HG03460 (cell line): ENCODE measurements around the gene SPC24.
A peak's percentile ranks its signal among the peaks of the same experiment; 100 is the strongest.

Experiments used
- ATAC-seq: cut with Tn5 transposase; IDR thresholded peaks from one replicate; pipeline ENCODE4 v1.9.1; 2021; ENCODE audit not compliant: unreplicated experiment

SPC24 gene, protein sequence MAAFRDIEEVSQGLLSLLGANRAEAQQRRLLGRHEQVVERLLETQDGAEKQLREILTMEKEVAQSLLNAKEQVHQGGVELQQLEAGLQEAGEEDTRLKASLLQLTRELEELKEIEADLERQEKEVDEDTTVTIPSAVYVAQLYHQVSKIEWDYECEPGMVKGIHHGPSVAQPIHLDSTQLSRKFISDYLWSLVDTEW

DNA sequence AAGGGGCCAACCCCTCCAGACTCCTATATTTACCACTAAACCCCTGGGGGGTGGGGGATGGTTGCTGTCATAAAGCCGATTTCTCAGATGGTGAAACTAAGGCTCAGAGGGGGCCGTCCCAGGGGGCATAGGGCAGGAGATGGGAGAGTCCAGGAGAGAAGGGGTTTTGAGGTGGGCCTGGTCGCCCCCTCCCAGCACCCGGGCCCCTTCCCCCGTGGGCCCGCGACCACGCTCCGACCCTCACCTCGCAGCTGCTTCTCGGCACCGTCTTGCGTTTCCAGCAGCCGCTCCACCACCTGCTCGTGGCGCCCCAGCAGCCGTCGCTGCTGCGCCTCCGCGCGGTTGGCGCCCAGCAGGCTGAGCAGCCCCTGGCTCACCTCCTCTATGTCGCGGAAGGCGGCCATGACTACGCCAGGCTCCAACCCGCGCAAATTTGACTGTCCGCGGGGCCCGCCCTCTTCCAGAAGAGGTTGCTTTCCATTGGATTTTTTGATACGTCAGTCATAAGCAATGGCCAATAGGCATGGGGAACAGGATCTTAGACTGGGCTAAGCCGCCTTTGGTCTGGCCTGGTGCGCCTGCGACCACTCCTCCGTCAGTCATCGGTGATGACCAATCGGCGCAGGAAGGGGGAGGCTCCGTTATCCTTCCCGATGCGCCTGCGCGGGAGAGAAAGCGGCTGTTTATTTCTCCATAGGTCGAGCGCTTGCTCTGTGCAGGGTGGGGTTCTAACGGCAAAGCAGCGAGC lies at the start of gene SPC24:
Gene SPC24 (minus strand): TSS at position 410 of the 748 bp plus-strand sequence. CDS start 6 bp downstream, at position 404.
- peak; percentile 96 for ATAC-seq

DNA sequence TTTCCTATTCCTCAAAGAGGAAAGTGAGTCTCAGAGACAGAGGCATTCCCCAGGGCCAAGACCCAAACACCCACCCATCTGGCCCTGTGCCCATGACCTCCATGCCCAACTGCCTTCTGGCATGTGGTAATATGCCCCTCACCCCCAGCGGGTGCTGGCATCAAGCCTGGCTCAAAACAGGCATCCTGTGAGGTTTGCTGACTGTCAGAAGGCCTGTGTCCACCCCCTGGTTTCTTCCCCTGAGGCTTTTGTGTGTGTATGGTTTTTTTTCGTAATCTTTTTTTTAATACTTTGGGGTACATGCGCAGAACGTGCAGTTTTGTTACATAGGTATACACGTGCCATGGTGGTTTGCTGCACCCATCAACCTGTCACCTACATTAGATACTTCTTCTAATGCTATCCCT lies 49.4 kb upstream of the SPC24 start:
- ATAC-seq: no peak

DNA sequence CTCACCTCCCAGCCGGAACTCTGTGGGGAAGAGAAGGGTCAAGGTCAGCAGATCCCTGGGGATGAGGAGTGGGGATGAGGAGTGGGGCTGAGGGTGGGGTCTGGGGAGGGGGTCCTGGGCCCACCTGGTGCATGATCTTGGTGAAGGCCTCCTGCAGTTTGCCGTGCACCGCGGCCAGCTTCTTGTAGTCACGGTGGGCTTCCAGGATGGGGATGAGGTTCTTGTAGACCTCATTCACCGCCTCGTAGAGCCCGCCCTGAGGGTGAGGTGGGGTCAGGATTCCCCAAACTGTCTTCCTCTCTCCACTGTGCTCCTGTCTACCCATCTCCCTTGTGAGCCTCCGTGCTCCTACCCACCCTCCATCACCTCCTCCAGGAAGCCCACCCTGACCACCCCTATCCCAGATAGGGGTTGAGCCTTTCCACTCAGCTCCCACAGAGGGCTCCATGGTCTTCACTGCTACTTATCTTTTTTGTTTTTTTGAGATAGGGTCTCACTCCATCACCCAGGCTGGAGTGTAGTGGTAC lies 48.6 kb upstream of the SPC24 start:
- no peak for ATAC-seq

DNA sequence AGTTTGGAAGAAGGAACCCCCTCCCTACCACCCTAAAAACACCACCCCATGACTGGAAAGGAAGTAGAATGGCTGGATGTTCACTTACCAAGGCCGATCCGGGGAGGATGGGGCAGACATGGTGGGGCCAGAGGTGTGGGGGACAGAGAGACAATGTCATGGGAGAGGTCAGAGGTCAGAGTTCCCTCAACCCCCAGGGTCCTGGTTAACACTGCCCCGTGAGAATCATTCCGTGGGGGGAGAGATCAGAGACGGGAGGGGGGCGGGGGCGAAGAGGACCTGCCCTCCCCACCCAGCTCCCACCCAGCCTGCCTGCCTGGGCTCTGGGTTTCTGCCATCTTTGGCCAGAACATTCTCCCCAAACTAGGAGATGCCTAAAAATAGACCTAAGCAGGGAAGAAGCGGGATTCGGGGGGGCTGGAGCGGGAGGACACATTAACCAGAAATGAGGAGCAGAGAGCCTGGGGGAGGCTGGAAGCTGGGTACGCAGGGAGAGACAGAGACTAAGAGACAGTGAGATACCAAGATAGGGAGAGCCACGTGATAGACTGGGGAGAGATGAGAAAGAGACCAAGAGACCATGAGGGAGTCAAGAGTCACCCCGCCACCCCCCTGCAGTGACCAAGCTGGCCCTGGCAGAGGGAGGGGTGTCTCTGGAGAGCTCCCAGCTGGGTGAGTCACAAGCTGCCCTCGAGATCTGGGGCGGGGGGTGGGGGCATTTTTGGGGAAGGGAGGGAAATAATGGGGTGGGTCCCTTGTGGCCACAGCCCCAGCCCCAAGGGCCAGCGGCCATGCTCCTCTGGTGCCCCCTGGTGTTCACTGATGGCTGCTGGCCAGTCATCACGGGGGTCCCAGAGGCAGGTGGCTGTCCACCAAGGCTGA lies 47.9 kb upstream of the SPC24 start:
- no peak for ATAC-seq

DNA sequence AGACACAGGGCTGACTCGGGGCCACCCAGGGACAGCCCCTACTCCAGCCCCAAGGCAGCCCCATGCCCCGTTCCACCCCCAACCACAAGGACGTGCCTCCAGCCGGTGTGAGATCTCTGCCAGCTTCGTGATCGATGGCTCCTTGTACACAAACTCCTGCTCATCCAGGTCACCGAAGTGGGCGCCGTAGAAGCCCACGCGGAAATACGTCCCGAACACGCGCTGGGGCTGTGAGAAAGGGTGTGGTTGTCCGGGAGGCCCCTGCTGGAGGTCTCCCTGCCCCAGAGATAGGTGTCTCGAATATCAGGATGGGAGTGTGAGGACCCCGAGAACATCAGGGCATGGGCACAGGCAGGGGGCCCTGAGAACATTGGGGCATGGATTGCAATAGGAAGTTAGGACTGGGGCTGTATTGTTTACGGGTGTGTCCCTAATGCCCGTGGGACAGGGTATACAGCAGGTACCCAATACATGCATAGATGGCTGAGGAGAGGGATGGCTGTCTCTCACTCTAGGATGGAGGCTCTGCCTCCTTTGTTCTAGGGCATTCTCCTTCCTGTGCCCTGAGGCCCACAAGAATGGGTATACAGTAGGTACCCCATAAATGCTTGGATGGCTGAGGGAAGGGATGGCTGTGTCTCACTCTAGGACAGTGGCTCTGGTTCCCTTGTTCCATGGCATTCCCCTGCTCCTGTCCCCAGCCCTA lies 47.1 kb upstream of the SPC24 start:
- ATAC-seq: no peak

DNA sequence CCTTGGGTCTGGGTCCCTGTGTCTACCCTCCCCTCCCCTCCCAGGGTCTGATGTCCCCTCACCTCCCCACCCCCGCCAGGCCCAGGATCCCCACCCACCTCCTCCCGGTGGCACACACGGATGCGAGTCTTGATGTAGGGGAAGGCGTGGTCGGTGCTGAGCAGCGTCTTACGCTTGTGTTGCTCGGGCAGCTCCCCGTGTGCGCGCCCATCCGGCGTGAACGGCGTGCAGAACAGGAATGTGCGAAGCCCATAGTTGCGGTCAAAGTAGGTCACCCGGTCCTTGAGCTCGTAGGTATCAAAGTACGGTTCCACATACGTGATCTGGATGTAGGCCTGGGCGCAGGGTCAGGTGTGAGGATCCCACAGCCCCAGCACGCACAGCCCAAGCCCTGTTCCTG lies 46.2 kb upstream of the SPC24 start:
- no peak for ATAC-seq

DNA sequence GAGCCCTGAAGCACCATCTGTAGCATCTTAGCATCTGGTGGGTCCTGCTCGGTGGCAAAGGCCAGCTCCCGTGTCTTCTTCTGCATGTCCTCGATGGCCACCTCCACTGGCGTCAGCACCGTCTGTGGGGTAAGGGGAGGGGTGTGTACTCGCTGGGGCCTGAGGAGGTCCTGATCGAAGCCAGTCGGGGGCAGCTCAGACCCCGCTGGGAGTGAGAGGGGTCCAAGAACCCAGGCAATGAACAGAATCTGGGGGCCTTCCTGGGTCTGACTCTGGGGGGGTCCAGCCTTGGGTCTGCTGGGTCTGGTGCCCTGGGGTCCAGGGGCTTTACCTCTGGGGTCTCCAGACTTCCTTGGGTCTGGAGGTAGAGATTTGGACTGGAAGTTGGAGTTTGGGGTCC lies 45.3 kb upstream of the SPC24 start:
- no peak for ATAC-seq

DNA sequence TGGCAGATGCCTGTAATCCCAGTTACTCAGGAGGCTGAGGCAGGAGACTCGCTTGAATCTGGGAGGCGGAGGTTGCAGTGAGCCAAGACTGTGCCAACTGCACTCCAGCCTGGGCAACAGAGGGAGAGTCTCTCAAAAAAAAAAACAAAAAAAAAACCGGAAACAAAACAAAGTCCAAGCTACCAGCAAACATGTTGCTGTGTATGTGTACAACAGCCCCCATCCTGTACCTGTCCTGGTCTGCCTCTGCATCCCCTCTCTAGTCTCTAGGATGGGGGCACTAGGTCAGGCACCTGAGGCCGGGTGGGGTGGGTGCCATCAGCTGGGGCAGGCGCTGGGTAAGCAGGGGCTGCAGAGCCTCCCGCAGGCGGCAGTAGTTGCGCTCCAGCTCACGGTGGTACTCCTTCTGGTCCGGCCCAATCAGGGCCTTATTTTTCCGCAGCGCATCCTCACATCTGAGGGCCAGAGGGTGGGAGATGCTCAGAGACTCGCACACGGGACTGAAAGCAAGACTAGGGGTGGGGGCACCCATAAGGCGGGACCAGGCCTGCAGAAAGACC lies 44.5 kb upstream of the SPC24 start:
- no peak for ATAC-seq

DNA sequence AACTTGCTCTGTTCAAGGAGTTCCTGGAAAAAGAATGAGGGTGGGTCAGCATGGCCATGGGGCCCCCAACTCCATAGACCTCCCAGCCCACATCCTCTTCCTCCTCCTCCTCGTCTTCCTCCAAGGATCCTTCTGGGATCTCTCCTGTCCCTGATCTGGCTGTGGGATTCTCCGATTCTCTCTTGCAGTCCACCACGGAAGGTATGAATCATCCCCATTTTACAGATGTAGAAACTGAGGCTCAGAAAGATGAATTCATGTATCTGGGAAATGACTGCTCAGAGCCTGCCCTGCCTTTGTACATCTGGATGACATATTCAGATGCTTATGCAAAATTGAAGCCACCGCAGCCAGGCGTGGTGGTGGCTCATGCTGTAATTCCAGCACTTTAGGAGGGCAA lies 43.9 kb upstream of the SPC24 start:
- ATAC-seq: no peak

DNA sequence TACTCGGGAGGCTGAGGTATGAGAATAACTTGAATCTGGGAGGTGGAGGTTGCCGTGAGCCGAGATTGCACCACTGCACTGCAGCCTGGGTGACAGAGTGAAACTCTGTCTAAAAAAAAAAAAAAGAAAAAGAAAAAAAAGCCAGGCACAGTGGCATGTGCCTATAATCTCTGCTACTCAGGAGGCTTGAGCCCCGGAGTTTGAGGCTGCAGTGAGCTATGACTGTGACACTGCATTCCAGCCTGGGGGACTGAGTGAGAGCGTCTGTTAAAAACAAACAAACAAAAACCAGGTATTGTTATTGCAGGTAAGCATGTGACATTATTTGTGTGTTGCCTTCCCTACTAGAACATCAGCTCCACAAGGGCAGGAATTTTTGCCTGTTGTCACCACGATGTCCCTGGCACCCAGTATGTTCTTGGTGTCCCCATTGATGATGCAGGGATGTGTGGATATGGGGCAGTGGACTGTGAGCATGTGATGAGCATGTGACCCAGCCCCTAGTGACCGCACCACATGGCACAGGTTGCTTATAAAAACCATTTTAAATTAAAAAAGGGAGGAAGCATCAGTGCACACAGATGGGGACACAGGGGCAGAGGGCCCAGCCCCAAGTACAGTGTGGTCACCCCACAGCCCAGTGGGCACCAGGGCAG lies 43.3 kb upstream of the SPC24 start:
- no peak for ATAC-seq

DNA sequence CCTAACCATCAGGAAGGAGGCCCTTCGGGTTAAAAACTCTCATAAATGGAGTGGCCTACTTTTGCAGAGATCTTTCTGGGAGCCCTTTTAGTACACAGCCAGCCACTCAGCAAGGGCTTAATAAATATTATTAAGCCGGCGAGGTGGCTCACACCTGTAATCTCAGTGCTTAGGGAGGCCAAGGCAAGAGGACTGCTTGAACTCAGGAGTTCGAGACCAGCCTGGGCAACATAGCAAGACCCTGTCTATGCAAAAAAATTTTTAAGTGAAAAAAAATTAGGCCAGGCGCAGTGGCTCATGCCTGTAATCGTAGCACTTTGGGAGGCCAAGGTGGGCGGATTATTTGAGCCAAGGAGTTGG lies 42.6 kb upstream of the SPC24 start:
- ATAC-seq: no peak

DNA sequence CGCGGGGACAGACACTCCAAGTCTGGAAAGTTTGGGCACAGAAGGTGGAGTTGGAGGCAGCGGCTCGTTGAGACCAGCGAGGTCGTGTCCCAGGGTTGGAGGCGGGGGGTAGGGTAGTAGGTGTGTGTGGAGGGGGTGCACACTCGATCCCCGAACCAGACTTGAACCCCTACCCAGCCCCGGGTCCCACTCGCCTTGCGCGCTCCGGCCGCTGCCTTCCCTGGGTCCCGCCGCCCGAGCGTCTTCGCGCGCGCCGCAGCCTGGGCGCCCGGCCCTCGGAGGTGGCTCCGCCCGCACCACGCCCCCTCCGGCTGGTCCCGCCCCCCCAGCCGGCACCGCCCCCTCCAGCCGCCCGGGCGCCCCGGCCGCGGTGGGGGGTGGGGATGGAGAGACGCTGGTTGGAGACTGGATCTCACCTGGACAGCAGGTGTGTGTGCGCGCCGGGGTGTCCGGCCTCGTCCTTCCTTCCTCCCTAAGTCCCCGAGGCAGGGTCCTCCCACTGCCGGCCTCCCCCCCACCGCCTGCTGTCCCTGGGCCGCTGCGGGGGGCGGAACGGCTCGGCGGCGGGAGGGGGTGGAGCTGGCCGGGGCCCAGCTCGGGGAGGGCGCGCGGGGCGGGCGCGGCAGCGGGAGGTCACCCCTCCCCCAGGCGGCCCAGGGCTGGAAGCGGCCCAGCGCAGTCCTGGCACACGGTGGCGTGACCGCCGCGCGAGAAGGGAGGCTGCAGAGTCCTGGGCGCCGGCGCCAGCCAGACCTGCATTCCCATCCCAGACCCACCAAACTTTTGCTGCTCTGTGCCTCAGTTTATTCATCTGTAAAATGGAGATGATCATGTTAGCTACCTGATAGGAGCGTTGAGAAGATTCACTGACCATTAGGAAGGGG lies 42.0 kb upstream of the SPC24 start, which contains the start of gene KANK2:
Gene KANK2 (minus strand): TSS at position 255 of the 884 bp plus-strand sequence. CDS start 3,034 bp downstream, outside the sequence.
- peak; percentile 66 for ATAC-seq

DNA sequence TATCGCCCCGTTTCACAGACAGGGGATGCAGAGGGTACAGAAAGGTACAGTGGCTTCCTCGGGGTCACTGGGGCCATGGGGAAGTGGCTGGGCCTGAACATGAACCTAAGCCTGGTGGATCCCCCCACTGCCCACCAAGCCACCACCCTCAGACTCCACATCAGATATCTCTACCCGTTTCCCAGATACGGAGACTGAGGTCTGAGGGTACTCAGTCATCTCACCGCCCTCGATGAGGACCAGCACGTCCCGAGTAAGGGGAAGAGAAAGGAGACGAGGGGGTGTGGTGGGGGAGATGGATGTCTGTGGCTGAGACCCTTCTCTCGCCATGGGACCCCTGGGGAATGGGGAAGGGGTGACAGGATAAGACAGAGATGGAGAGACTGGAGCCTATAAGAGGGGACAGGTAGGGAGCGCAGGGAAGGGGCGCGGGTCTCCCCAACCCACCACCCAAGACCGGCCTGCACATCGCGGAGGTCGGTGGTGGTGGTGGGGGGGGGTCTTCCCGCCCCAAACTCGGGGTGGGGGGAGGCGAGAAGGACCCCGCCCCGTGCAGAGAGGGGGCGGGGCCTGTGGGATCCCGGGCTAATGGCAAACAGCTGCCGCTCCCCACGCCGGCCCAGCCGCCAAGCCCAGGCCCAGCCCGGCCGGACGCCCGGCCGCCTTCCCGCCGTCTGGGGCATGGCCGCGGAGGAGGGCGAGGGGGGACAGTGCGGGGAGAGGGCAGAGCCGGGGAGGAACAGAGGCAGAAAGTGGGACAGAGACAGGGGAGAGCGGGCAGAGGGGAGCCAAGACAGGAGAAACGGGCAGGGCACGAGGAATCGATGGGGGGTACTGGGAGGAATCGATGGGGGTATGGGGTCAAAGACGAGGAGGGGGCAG lies 41.1 kb upstream of the SPC24 start:
- ATAC-seq: no peak

DNA sequence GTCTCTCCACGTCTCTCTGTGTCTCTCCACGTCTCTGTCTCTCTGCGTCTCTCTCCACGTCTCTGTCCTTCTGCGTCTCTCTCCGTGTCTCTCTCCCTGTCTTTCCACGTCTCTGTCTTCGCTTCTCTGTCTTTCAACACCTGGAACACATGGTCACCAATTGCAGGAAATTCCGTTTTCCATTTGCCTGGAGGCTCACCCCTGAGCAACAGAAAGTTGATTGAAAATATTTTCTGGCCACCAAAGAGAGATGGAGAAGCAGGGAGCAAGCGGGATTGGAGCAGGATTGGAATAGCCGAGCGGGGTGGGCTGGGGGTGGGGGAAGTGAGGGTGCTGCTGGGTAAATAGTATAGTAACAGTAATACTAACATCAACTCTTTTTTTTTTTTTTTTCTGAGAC lies 40.1 kb upstream of the SPC24 start:
- ATAC-seq: no peak

DNA sequence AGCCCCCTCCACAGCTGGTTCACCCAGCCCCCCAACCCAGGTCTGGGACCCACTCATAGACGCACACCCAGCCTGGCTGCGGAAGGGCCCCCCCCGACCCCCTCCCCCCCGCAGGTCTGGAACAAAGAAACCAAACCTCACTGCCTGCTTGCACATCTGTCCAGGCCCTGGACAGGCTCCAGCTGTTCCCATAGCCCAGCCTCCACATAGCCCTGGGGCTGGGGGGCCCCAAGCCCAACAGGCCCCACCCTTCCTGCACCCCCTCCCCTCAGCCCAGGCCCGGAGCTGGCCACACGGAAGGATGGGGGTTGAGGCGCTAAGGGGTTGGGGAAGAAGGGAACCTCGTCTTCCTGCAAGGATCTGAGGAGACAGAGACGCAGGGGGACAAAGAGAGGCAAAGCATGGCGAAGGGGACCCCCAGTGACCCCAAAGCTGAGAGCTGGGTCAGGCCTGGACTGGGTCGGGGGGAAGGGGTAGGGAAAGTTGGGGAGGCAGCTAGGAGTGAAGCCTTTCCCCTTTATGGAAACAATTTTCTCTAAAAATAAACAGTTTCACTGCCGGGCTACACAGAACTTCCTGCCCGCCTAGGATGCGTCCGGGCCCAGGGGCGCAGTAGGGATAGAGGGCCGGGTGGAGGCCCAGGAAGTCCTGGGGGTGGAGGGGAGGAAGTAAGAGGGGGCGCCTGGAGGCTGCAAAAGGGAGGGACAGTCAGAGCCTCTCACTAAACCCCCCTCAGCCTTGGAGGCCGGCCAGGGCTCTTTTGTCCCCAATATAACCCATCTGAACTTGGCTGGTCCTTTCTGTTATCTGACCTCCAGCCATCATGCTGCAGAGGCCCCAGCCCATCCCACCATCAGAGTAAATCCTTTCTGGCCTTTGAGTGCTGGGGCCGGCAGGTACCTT lies 39.3 kb upstream of the SPC24 start:
- ATAC-seq: no peak

DNA sequence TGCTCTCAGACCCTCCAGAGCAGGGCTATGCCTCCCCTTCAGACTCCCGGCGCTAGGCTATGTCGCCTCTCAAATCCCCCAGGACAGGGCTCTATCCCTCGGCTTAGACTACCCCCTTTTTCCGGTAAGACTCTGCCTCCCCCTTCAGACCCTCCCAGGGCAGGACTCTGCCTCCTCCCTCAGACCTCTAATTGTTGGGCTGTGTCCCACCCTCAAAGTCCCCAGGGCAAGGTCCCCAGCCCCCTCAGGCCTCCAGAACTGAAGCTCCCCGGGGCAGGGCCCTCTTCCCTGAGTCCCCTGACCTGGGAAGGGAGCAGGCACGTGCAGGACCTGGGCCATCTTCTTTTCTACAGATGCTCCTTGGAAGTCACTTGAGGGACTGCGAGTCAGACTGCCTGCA lies 38.6 kb upstream of the SPC24 start:
- ATAC-seq: no peak
